GM10847 (cell line): Measurements from ENCODE around the gene MTSS2.

Experiments
- POLR2A ChIP-seq: IDR thresholded peaks from 2 replicates; pipeline ENCODE4 v1.6.1; 2011; ENCODE audit not compliant: insufficient read length; ENCODE audit errors: extremely low read depth

The MTSS2 gene

GRCh38 chr16:70661918-70662641 is 23.8 kb downstream of the MTSS2 start:
- no peak for TF ChIP-seq POLR2A

GRCh38 chr16:70661534-70661917 is 24.3 kb downstream of the MTSS2 start:
- TF ChIP-seq POLR2A: no peak

- no peak for TF ChIP-seq POLR2A
Measured at GRCh38 chr16:70660672-70661350, 25.0 kb downstream of the MTSS2 start.

- no peak for TF ChIP-seq POLR2A
Measured at GRCh38 chr16:70659953-70660671, 25.7 kb downstream of the MTSS2 start.

GRCh38 chr16:70659546-70659945 is 26.3 kb downstream of the MTSS2 start:
- TF ChIP-seq POLR2A: no peak

- no peak for TF ChIP-seq POLR2A
Measured at GRCh38 chr16:70658921-70659320, 26.9 kb downstream of the MTSS2 start.

GRCh38 chr16:70657956-70658355 is 27.9 kb downstream of the MTSS2 start:
- TF ChIP-seq POLR2A: no peak

GRCh38 chr16:70656712-70657263 is 29.1 kb downstream of the MTSS2 start:
- TF ChIP-seq POLR2A: no peak

- no peak for TF ChIP-seq POLR2A
Measured at GRCh38 chr16:70656065-70656711, 29.7 kb downstream of the MTSS2 start.

- no peak for TF ChIP-seq POLR2A
Measured at GRCh38 chr16:70653809-70654771, 31.8 kb downstream of the MTSS2 start.

GRCh38 chr16:70653406-70653805 is 32.4 kb downstream of the MTSS2 start:
- TF ChIP-seq POLR2A: no peak

GRCh38 chr16:70652322-70652721 is 33.5 kb downstream of the MTSS2 start:
- TF ChIP-seq POLR2A: no peak

- TF ChIP-seq POLR2A: no peak
Measured at GRCh38 chr16:70651524-70651923, 34.3 kb downstream of the MTSS2 start.

GRCh38 chr16:70650216-70650615 is 35.6 kb downstream of the MTSS2 start:
- TF ChIP-seq POLR2A: no peak

GRCh38 chr16:70649300-70649699 is 36.6 kb downstream of the MTSS2 start:
- no peak for TF ChIP-seq POLR2A

- no peak for TF ChIP-seq POLR2A
Measured at GRCh38 chr16:70648606-70649005, 37.2 kb downstream of the MTSS2 start.
